Thoracic aorta (tissue), 2 donors: ENCODE data around the gene XYLT1. TPM values are rescaled to one million over a fixed set of nuclear protein-coding genes. Genes with fewer than 3 reads are reported as not detected.
"Not testable (repeated sequence)": the region's sequence is repeated elsewhere in the genome, so short reads cannot be mapped to it uniquely, and the experiment has no call there.

Source experiments
- ATAC-seq: fragments of 150-250 bp; one replicate; pipeline ENCODE4 v1.8.0; 2017; ENCODE audit warnings: low read depth; ENCODE audit not compliant: insufficient number of reproducible peaks, low FRiP score
- DNase-seq: peaks from one replicate; pipeline ENCODE4 v3.0.0-alpha.2; 2020; ENCODE audit warnings: low spot score
- H3K27ac ChIP-seq, 2 donors: fragments of 200-600 bp; sonication (generic); 1 replicate in 1 of 2; 2 replicates in 1 of 2; pipeline ENCODE4 v1.5.1; 2016; ENCODE audit warnings: mild to moderate bottlenecking in 2 of 2, moderate library complexity in 2 of 2
- H3K27me3 ChIP-seq: fragments of 200-600 bp; sonication (generic); replicated peaks from 2 replicates; pipeline ENCODE4 v1.6.0; 2016; ENCODE audit warnings: mild to moderate bottlenecking; ENCODE audit not compliant: insufficient read depth
- H3K36me3 ChIP-seq: fragments of 200-600 bp; sonication (generic); one replicate; pipeline ENCODE4 v1.5.1; 2016
- H3K4me1 ChIP-seq, 2 donors: fragments of 200-600 bp; sonication (generic); 1 replicate in 1 of 2; 2 replicates in 1 of 2; pipeline versions ENCODE4 v1.5.1 to v1.6.0; 2016; ENCODE audit warnings: low read depth in 2 of 2, mild to moderate bottlenecking in 1 of 2; ENCODE audit not compliant: control insufficient read depth in 1 of 2
- H3K4me3 ChIP-seq: fragments of 200-600 bp; sonication (generic); 2 replicates; pipeline ENCODE4 v1.5.1; 2016; ENCODE audit warnings: mild to moderate bottlenecking
- H3K9me3 ChIP-seq: fragments of 200-600 bp; sonication (generic); 2 replicates; pipeline ENCODE4 v1.5.1; 2016
- total RNA-seq, 2 donors: library from RNA; depleted of rRNA; stranded (reverse); fragments of >200 nt; gene quantifications; one replicate each; pipeline versions ENCODE4 v1.1.0 to v1.2.3, GENCODE V29; 2016
- TF ChIP-seq, protein P1 (sequence below): fragments of 200-600 bp; sonication (generic); IDR thresholded peaks from one replicate; pipeline ENCODE4 v1.5.1; 2019; ENCODE audit warnings: antibody characterized with exemption

The XYLT1 gene
- total RNA-seq, 2 donors from 2014 or later: 13.1 to 22.5 TPM

DNA sequence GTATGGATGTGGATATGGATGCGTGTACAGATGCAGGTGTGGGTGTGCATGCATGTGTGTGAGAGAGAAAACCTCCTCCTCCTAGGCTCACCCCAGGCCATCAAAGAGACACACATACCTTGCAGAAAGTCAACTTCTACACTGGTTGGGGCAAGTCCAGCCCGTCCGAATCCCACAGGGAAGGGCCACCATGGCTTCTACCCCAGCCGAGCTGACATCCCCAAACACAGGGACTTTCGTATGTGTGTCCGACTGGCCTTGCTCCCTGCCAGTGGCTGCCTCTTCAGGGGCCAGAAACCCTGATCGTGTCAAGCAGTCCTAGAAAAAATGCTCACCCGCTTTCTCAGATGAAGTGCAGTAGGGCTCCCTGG, 134.2 kb downstream of the XYLT1 start:
- TF ChIP-seq, protein P1, sequence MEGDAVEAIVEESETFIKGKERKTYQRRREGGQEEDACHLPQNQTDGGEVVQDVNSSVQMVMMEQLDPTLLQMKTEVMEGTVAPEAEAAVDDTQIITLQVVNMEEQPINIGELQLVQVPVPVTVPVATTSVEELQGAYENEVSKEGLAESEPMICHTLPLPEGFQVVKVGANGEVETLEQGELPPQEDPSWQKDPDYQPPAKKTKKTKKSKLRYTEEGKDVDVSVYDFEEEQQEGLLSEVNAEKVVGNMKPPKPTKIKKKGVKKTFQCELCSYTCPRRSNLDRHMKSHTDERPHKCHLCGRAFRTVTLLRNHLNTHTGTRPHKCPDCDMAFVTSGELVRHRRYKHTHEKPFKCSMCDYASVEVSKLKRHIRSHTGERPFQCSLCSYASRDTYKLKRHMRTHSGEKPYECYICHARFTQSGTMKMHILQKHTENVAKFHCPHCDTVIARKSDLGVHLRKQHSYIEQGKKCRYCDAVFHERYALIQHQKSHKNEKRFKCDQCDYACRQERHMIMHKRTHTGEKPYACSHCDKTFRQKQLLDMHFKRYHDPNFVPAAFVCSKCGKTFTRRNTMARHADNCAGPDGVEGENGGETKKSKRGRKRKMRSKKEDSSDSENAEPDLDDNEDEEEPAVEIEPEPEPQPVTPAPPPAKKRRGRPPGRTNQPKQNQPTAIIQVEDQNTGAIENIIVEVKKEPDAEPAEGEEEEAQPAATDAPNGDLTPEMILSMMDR: no peak
- H3K4me3 ChIP-seq: no peak overlapping the region
- H3K9me3 ChIP-seq: no peaks in the 10 kb centered on the region
- H3K36me3 ChIP-seq: no peaks in the 10 kb centered on the region
- no peaks in the 10 kb centered on the region for H3K27me3 ChIP-seq
- DNase-seq (no peak), ATAC-seq (no peak)
- H3K27ac ChIP-seq: peak overlapping the region; percentile 6 to 62
- H3K4me1 ChIP-seq: peaks cover 19 to 59% of the 10 kb centered on the region in 2 donors

- ATAC-seq (no peak), DNase-seq (no peak)
- TF ChIP-seq, protein P1: no peak
- Histone ChIP-seq H3K27me3 (no peaks in the 10 kb centered on the region), H3K4me3 (peak overlapping the region; percentile 12), H3K36me3 (no peaks in the 10 kb centered on the region), H3K27ac (peak overlapping the region; percentile 6 to 62), H3K9me3 (no peaks in the 10 kb centered on the region), H3K4me1 (peaks cover 19 to 62% of the 10 kb centered on the region in 2 donors)
Observed at GRCh38 chr16:17335826-17336529, 134.8 kb downstream of the XYLT1 start.

DNA sequence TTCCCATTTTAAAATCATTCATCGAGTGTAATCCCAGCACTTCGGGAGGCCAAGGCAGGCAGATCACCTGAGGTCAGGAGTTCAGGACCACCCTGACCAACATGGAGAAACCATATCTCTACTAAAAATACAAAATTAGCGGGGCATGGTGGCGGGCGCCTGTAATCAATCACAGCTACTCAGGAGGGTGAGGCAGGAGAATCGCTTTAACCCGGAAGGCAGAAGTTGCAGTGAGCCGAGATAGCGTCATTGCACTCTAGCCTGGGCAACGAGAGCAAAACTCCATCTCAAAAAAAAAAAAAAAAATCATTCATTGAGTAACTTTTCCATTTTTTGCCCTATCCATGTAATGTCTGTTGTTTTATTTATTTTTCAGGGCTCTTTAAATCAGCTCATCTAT, 135.4 kb downstream of the XYLT1 start:
- Histone ChIP-seq H3K27ac (peak overlapping the region; percentile 6 to 62), H3K4me1 (peaks cover 14 to 62% of the 10 kb centered on the region in 2 donors)
- H3K9me3 ChIP-seq, ATAC-seq, H3K4me3 ChIP-seq, DNase-seq, H3K36me3 ChIP-seq, H3K27me3 ChIP-seq: not testable (repeated sequence)

DNA sequence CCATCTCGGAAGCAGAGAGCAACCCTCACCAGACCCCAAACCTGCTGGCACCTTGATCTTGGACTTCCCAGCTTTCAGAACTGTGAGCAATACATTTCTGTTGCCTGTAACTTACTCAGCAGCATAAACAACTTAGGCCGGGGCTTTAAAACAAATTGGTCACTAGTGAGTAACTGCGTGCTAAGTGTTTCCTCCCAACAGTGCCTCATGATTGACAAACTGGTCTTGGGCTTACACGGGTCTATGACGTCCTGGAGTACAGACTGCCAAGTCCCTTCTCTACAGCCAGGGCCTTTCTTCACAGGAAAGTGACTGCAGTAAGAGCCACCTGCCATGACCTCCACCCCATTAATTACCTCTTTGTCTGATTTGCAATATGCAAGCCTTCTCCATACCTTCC, 136.7 kb downstream of the XYLT1 start:
- no peaks in the 10 kb centered on the region for H3K9me3 ChIP-seq
- H3K27me3 ChIP-seq: no peaks in the 10 kb centered on the region
- ATAC-seq: peak; percentile 86
- H3K27ac ChIP-seq: peak overlapping the region in 1 of 2 donors; percentile 62
- TF ChIP-seq, protein P1: no peak
- no peak overlapping the region for H3K4me3 ChIP-seq
- peaks cover 13 to 69% of the 10 kb centered on the region in 2 donors for H3K4me1 ChIP-seq
- no peaks in the 10 kb centered on the region for H3K36me3 ChIP-seq
- DNase-seq: peak; percentile 32

DNA sequence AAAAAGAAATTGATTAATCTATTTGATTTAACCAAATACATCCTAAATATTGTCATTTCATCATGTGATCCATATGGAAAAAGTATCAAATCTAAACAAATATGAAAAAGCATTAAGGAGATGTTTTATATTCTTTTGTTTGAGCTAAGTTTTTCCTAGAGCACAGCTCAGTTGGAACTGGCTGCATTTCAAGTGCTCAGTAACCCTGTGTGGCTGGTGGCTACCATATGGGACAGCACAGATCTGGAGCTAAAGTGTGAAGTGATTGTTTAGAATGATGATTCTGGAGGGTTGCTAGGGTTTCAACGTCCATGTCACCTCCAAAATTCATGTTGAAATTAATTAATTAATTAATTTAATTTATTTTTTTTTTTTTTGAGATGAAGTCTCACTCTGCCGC, 137.5 kb downstream of the XYLT1 start:
- TF ChIP-seq, protein P1: no peak
- DNase-seq: no peak

GRCh38 chr16:17331991-17332390, 138.8 kb downstream of the XYLT1 start:
- H3K27ac ChIP-seq: peak overlapping the region; percentile 55 to 64

More for the DNA sequence above, 137.5 kb downstream of the XYLT1 start:
- Histone ChIP-seq H3K9me3 (no peaks in the 10 kb centered on the region), H3K4me3 (no peak overlapping the region), H3K27me3 (no peaks in the 10 kb centered on the region), H3K36me3 (no peaks in the 10 kb centered on the region), H3K27ac (no peak overlapping the region), H3K4me1 (peaks cover 16 to 78% of the 10 kb centered on the region in 2 donors)
- ATAC-seq: no peak

More at GRCh38 chr16:17331991-17332390, 138.8 kb downstream of the XYLT1 start:
- ATAC-seq (no peak), DNase-seq (no peak)
- Histone ChIP-seq H3K9me3 (no peaks in the 10 kb centered on the region), H3K36me3 (no peaks in the 10 kb centered on the region), H3K27me3 (no peaks in the 10 kb centered on the region), H3K4me3 (no peak overlapping the region), H3K4me1 (peaks cover 16 to 81% of the 10 kb centered on the region in 2 donors)
- TF ChIP-seq, protein P1: no peak
